ENCODE results near the gene A4GNT.

GRCh38 chr3:138135146-138135832 lies 3.1 kb upstream of the A4GNT start:
- TF ChIP-seq POLR2A (IDR thresholded peaks at IDR 0.05) = no peak
- no peak for TF ChIP-seq CTCF (IDR thresholded peaks at IDR 0.05)

Data from Peyer's patch (tissue), 4 donors.